PC-9 (cell line): ENCODE results near the gene SELENOW.
"Not testable (repeated sequence)": the region's sequence is repeated elsewhere in the genome, so short reads cannot be mapped to it uniquely, and the experiment has no call there.

ENCODE experiments used
- CTCF ChIP-seq: fragments of 200-600 bp; sonication (generic); conservative IDR thresholded peaks from 2 replicates; pipeline ENCODE4 v1.6.1; 2017; ENCODE audit warnings: mixed run types, antibody characterized with exemption, mild to moderate bottlenecking, moderate library complexity
- EZH2 ChIP-seq: fragments of 200-600 bp; sonication (generic); IDR thresholded peaks from 2 replicates; pipeline ENCODE4 v1.8.0; 2017; ENCODE audit warnings: antibody characterized with exemption, low read depth

GRCh38 chr19:47777245-47778048 is 1.1 kb upstream of the SELENOW start:
- not testable (repeated sequence) for TF ChIP-seq CTCF, EZH2
